Left renal pelvis (tissue), 4 donors: ENCODE measurements around the gene LBP. TPM values are rescaled to one million over a fixed set of nuclear protein-coding genes. Genes with fewer than 3 reads are reported as not detected.
"Not testable (repeated sequence)": the region's sequence is repeated elsewhere in the genome, so short reads cannot be mapped to it uniquely, and the experiment has no call there.

Experiments used
- DNase-seq, 4 donors: peaks; one replicate each; pipeline ENCODE4 v3.0.0-alpha.2; 2013; ENCODE audit warnings: low read depth in 4 of 4, low spot score in 3 of 4
- polyA plus RNA-seq, 4 donors: library from polyadenylated mRNA; unstranded; fragments of 120-200 nt; gene quantifications; one replicate each; pipeline ENCODE4 v1.2.1, GENCODE V29; 2013; ENCODE audit not compliant: insufficient read length in 4 of 4

LBP gene
- polyA plus RNA-seq, 4 donors: 0.14 TPM; not detected in 3

DNA sequence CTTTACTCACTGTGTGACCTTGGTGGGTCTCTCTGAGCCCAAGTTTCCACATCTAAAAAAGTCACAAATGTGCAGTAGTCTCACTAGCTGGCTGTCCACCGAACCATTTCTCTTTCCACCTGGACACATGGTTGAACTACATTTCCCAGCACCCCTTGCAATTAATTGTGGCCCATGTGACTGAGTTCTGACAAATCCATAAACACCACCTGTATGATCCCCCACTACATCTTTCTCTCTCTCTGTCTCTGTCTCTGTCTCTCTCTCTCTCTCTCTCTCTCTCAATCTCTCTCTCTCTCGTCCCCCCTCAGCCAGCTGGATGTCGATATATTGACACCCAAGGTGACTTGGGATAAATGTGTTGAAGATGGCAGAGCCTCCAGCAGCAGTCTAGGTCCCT is 46.1 kb downstream of the LBP start:
- no peak for DNase-seq

DNA sequence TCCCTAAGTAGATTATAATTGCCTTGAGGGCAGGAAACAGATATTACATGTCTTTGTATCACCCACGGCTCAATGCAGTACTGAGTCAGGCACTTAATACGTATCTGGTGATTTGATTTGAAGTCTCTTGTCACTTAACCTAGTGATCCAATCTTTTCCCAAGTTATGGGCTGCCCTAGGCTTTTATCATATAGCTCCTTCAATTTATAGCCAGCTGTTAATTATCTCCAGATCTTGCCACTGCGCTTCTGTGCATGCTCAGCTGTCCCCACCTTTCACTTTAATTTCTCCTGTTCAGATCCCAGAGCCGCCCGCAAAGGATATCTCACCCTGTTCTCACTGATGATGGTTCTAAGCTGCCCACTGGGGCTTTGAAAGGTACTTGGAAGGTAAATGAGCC is 47.0 kb downstream of the LBP start:
- no peak for DNase-seq

DNA sequence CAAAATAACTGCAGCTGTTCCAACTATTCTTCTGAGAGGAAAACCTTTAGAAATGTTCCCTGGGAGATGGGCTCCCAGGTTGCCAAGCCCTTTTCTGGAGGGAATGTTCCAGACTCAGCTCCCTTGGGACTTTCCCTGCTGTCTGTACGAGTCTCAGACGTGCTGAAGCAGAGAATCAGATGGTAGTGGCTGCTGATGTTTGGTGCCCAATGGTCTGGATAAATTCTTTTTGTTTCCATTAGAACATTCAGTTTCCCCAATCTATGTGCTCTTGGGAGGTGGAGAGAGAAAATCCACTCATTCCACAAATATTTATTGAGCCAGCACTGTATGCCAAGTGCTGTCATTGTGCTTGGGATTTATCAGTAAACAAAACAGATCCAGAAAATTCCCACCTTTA is 48.9 kb downstream of the LBP start:
- DNase-seq: no peak

DNA sequence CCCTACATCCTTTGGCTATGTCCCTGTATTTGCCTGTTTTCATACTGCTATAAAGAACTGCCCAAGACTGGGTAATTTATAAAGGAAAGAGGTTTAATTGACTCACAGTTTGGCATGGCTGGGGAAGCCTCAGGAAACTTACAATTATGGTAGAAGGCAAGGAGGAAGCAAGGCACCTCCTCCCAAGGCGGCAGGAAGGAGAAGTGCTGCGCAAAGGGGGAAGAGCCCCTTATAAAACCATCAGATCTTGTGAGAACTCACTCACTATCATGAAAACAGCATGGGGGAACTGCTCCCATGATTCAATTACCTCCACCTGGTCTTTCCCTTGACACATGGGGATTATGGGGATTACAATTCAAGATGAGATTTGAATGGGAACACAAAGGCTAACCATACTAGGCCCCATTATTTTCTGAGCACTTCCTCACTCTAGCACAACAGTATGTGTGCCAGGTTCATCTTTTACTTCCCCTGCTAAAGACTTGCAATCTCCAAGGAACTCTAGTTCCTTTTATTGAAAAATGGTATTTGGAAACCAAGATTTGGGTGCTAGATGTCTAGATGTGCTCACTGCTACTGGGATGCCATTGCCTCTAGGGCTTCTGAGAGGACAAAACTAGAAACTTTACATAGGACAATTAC is 49.6 kb downstream of the LBP start:
- not testable (repeated sequence) for DNase-seq

DNA sequence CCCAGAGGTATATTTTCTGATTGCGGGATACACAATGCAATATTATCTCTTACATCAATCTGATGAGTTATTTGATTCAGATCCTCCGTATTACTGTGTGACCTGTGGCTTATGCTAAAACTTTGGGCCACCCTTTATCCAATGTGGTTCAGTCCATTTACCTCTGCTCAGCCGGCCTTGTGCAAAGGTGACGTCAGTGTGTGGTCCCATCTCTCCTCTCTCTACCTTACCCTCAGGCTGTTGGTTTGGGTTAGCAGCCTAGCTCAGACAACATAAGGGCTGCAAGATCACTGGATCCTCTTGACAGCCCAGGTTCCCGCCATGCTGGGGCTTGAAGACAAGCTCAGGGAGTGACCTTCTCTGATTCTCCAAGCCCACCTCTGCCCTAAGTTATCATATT is 55.8 kb downstream of the LBP start:
- DNase-seq: no peak

DNA sequence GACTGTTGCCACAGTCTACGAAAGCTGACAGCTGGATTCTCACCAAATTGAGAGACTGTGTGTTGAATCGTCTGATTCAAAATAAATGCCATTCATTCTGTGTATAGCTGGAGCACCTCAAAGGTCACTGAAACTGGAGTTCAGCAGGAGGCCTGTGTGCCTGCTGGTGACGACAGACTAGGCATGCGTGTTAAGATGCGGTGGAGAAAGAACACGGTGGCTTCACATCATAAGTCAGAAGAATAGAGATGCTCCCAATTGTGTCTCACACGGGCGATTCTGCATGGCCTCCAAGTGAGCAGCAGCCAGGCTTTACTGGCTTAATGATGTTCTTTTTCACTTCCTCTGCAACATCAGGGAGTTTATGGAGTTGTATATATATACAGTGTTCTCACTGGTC is 56.5 kb downstream of the LBP start:
- no peak for DNase-seq

DNA sequence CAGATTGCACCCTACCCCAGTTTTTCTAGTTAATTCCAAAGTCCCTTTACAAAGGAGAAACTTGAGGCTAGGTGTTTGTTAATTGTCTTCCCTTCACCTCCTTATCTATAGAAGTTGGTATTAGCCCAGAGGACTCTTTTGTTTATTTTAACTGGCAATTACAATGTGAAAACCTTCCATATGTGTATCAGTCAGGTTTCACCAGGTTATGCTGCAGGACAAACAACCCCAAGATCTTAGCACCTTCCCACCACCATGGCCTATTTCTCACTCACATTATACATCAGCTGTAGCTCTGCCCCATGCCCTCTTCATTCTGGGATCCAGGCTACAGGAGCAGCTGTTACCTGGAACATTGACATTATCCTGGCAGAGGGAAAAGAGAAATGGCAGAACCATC is 57.7 kb downstream of the LBP start:
- no peak for DNase-seq

DNA sequence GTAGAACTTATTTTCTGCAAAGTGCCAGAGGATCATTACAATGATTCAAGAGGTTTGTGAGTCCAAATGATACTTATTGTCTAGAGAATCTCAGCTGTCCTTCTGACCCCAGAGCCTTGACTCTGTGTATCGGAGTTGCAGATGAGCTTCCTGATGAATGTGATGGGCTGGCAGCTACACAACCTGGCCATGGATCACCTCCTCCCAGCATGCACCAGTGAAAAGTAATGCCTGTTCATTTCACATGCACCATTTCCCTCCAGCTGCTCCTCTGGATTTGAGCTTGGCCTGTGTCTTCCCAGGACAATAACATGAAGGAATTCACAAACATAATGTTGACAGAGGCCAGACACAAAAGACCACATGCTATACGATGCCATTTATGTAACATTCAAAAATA is 58.9 kb downstream of the LBP start:
- DNase-seq: no peak

DNA sequence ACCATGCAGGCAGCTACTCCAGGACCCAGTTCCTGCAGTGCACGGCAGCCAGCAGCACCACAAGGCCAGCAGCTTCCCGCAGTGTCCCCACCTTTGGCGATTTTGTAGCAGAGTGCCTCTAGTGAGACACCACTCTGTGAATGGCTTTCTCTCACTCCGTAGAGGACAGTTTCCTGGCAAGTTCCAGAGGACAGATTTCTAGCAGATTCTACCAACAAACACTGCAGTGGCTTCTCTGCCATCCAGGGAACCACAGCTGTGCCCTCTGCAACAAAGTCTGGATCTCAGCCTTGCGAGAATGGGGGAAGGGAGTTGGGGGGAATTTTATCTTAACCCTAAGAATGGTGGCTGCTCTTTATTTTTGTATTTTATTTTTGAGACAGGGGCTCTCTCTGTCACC is 60.2 kb downstream of the LBP start:
- no peak for DNase-seq

DNA sequence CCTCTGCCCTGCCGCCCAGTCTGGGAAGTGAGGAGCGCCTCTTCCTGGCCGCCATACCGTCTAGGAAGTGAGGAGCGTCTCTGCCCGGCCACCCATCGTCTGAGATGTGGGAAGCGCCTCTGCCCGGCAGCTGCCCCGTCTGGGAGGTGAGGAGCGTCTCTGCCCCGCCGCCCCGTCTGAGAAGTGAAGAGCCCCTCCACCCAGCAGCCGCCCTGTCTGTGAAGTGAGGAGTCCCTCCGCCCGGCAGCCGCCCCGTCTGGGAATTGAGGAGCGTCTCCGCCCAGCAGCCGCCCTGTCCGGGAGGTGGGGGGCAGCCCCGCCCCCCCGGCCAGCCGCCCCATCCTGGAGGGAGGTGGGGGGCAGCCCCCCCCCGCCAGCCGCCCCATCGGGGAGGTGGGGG is 61.0 kb downstream of the LBP start:
- no peak for DNase-seq

DNA sequence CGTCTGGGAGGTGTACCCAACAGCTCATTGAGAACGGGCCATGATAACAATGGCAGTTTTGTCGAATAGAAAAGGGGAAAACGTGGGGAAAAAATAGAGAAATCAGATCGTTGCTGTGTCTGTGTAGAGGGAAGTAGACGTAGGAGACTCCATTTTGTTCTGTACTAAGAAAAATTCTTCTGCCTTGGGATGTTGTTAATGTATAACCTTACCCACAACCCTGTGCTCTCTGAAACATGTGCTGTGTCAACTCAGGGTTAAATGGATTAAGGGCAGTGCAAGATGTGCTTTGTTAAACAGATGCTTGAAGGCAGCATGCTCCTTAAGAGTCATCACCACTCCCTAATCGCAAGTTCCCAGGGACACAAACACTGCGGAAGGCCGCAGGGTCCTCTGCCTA is 61.5 kb downstream of the LBP start:
- DNase-seq: not testable (repeated sequence)

DNA sequence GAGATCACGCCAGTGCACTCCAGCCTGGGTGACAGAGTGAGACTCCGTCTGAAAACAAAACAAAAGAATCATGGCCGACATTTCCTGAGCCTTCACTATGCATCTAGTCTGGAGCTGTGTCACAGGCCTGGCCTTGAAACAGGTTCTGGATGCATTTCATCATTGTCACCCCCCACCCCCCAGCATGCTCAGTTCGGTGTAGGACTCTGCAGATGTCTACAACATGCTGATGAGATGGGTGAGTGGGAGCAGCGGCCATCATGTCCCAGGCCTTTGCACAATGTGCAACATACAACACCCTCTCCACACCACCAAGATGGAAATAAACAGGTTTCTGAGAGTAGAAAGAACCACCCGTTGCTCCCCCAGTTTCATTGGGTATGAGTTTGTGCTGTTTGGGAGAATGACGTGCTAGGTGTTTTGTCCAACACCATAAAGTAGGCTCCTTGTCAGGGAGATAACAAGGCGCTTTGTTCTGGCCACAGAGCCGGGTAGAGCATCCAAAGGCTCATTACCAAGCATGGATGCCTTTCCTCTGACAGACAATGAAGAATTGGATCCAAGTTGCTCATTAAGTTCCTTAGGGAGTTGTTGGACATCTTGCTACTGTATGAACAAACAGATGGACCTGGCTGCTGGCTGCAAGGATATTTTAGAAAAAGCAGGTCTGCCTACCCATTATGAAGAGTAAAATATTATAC is 66.7 kb downstream of the LBP start:
- no peak for DNase-seq

DNA sequence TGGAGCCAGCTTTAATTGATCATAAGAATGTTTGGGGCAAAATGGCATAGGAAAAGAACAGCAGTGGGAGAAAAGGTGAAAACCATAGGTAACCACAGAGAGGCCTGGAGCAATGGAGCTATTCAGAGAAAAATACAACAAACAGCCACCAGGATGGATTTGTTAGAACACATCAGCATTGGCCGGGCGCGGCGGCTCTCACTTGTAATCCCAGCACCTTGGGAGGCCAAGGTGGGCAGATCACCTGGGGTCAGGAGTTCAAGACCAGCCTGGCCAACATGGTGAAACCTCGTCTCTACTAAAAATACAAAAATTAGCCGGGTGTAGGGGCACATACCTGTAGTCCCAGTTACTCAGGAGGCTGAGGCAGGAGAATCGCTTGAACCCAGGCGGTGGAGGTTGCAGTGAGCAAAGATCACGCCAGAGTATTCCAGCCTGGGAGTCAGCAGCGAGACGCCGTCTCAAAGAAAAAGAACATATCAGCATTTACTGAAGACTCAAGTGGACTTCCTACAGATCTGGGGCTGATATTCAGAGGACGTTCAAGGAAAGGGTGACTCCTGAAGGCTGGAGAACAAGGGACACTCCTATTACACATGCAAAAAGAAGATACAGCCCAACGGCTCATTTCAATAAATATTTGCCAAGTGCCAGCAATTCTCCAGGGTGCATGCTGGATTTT is 68.6 kb downstream of the LBP start:
- no peak for DNase-seq

DNA sequence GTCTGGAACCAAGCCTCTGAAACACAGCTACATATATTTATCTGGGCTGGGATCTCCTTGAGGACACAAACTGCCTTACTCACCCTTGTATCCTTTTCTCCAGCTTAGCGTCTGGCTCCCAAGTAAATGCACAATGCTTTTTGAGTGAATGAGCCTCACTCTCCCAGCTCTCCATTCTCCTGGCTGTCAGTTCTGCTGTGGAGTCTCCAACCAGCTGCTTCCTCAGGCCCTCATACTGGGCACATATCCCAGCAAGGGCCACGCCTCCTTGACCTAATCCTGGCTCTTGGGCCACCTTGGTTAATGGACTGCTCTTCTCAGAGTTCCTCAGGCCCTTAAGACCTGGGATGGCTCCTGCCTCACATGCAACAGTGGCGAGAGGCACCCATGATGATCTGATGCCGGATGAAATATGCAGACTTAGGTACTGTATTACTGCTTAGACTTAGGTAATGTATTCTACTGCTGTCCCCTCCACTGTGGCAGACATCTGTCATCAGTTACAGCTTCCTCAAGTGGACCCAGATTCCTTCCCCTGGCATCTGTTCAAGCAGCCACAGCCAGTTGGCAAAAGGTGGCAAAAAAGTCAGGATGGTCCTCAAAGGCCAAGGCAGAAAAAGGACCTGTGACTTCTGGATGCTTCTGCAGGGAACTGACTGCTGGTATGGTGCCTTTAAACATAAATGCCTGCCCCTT is 72.4 kb downstream of the LBP start:
- DNase-seq: no peak

DNA sequence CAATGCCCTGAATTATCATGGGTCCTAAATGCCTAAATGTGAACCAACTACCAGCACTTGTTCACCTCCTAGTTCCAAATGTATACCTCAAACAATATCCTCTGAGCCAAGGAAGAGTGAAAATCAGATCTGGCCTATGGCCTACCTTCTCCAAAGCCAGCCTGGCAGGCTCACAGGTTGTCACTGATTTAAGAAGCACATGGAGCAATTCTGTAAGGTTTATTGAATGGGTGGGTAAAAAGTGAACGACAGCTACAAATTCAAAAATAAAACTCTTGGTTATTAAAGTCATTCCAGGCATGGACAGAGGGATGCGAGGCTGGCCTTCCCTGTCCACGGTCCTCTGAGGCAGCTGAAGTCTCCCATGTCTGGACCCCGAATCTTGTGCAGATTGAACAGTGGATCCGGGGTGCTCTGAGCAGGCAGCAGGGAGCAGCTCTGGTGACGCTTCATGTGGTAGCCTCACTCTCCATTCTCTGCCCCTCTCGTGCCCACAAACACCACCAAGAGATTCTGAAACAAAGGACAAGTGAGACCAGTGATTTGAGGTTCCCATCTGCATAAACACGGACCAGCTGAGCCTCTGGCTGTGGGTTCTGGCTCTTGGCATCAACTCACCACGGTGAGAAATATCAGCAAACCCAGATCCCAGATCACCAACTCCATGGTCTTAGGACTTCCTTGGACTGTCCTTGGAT is 74.3 kb downstream of the LBP start:
- DNase-seq: no peak

DNA sequence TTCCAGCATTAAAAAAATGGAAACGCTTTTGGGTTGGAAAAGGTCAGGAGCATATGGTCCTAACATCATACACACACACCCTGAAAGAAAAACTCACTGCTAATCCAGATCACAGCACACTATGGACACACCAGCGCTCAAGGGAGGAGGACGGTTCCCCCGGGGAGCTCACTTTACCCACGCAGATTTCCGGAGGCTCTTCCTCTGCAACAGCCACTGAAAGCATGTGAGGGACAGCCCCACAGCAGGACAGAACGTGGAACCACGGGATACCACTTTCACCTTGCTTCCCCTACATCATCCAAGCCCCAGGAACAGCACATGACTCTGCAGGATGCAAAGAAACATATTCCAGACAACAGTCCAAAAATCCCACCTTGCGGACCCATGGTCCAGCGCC is 75.6 kb downstream of the LBP start:
- no peak for DNase-seq

DNA sequence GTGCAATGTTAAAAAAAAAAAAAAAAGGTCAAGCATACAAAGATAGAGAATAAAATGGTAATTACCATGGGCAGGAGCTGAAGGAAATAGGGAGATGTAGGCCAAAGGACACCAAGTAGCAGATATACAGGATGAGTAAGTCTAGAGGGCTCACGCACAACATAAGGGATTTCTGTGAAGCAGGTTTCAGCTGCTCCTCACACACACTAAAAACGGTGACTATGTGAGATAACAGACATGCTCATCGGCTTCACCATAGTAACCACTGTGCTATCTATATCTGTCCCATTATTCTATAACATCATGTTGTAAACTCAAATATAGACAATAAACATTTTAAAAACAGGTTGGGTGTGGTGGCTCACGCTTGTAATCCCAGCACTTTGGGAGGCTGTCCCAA is 77.3 kb downstream of the LBP start:
- DNase-seq: no peak

DNA sequence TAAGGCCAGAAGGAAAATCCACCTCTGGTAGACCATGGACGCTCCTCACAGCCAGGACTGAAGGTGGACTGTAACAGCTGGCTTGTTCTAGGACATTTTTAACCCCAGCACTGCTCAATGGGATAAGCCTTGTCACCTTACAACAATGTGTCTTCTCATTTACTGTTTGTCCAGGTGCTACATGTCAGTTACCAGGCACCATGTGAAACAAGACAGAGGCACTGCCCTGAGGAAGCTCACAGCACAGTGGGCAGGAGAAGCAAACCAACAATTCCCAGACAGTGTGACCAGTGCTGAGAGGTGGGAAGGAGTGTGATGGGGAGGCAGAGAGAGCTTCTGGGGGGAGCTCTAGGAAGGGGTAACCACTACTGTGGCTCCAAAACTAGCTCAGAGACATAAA is 78.1 kb downstream of the LBP start:
- DNase-seq: no peak

DNA sequence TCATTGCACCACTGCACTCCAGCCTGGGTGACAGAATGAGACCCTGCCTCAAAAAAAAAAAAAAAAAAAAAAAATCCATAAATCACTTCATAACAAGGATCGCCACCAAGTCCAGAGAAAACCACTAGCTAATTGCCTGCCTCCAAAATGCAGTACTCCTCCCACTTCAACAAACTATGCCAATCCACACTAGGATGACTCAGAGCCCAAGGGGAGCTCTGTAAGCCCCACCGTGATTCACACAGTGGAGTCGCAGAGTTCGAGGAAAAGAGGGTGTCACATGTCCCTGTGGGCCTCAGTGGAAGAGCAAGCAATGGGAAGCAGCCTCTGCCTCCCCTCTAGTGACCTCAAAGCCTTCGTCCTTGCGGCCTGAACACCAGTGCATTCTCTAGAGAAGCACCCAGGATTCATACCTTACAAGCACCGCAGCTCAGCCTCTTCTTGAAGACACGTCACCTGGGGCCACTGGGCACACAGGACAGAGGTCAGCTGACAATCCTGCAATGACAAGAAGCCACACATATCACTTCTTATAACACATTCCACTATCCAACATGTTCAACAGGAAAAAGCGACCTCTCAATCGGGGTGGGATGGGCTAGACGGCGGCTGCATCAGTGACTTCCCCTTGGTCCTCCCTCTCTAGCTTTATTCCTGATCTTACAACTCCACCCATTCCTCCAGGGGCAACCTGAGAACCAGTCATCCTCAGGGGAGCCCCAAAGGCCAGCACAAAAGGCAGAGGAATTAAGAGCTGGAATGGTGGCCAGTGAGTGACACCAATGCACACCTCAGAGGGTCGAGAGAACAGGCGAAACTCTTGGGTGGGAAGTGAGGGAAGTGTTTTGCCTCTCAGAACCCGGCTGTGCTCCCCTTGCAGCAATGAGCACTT is 80.0 kb downstream of the LBP start:
- DNase-seq: no peak
